Ishikawa (cell line): ENCODE measurements around the gene RHOC.

ENCODE experiments used
- CEBPB ChIP-seq: IDR thresholded peaks from 2 replicates; pipeline ENCODE4 v1.6.1; 2012
- CREB1 ChIP-seq: IDR thresholded peaks from 2 replicates; pipeline ENCODE4 v1.6.1; 2012; ENCODE audit warnings: low read depth
- EP300 ChIP-seq: IDR thresholded peaks from 2 replicates; pipeline ENCODE4 v1.6.1; 2012; ENCODE audit warnings: borderline replicate concordance
- FOXM1 ChIP-seq: IDR thresholded peaks from 2 replicates; pipeline ENCODE4 v1.6.1; 2012; ENCODE audit warnings: low read depth, borderline replicate concordance
- MAX ChIP-seq: IDR thresholded peaks from 2 replicates; pipeline ENCODE4 v1.6.1; 2012
- NFIC ChIP-seq: IDR thresholded peaks from 2 replicates; pipeline ENCODE4 v1.6.1; 2012
- RAD21 ChIP-seq: IDR thresholded peaks from 2 replicates; pipeline ENCODE4 v1.6.1; 2012; ENCODE audit warnings: low read depth
- REST ChIP-seq: IDR thresholded peaks from 2 replicates; pipeline ENCODE4 v1.6.1; 2012; ENCODE audit warnings: low read depth, mild to moderate bottlenecking
- TCF12 ChIP-seq: IDR thresholded peaks from 2 replicates; pipeline ENCODE4 v1.6.1; 2012; ENCODE audit warnings: low read depth
- TEAD4 ChIP-seq: IDR thresholded peaks from 2 replicates; pipeline ENCODE4 v1.6.1; 2012
- USF1 ChIP-seq: IDR thresholded peaks from 2 replicates; pipeline ENCODE4 v1.6.1; 2012
- YY1 ChIP-seq: IDR thresholded peaks from 2 replicates; pipeline ENCODE4 v1.6.1; 2012; ENCODE audit warnings: low read depth
- ZBTB7A ChIP-seq: IDR thresholded peaks from 2 replicates; pipeline ENCODE4 v1.6.1; 2012; ENCODE audit warnings: low read depth

- TF ChIP-seq NFIC (no peak), RAD21 (no peak), TEAD4 (no peak), YY1 (no peak), ZBTB7A (no peak), USF1 (no peak), REST (no peak), FOXM1 (no peak), CREB1 (no peak), MAX (no peak), EP300 (no peak), TCF12 (no peak), CEBPB (no peak)
Observed at GRCh38 chr1:112688781-112689193, 18.1 kb downstream of the RHOC start.
